Glutamatergic neuron (in vitro differentiated cells): ENCODE results near the gene ACADL. TPM values are rescaled to one million over a fixed set of nuclear protein-coding genes. Genes with fewer than 3 reads are reported as not detected.

ENCODE experiments used
- DNase-seq: peaks from one replicate; pipeline ENCODE4 v3.0.0; 2022
- H3K27ac Mint-ChIP-seq: one replicate; pipeline ENCODE4 v1.8.0; 2020; ENCODE audit warnings: mild to moderate bottlenecking, mixed read lengths, inconsistent platforms; ENCODE audit not compliant: unreplicated experiment
- H3K27me3 Mint-ChIP-seq: one replicate; pipeline ENCODE4 v1.8.0; 2020; ENCODE audit warnings: mild to moderate bottlenecking, moderate library complexity, mixed read lengths, inconsistent platforms; ENCODE audit not compliant: unreplicated experiment
- H3K36me3 Mint-ChIP-seq: one replicate; pipeline ENCODE4 v1.8.0; 2020; ENCODE audit warnings: mild to moderate bottlenecking, mixed read lengths, inconsistent platforms; ENCODE audit not compliant: unreplicated experiment
- H3K4me1 Mint-ChIP-seq: one replicate; pipeline ENCODE4 v1.8.0; 2020; ENCODE audit warnings: mild to moderate bottlenecking, low read depth, mixed read lengths, inconsistent platforms; ENCODE audit not compliant: unreplicated experiment
- H3K4me3 Mint-ChIP-seq: one replicate; pipeline ENCODE4 v1.8.0; 2020; ENCODE audit warnings: mild to moderate bottlenecking, mixed read lengths, inconsistent platforms; ENCODE audit not compliant: unreplicated experiment
- H3K9me3 Mint-ChIP-seq: one replicate; pipeline ENCODE4 v1.8.0; 2020; ENCODE audit warnings: mild to moderate bottlenecking, moderate library complexity, mixed read lengths, inconsistent platforms; ENCODE audit not compliant: unreplicated experiment
- total RNA-seq: library from RNA; stranded (reverse); fragmentation: NEBNext Ultra II Directional; extraction: Animal tissue kit (Norgen Biotek cat#: 25700); gene quantifications from one replicate; pipeline ENCODE4 v1.2.1, GENCODE V29; 2021; ENCODE audit not compliant: unreplicated experiment
- TF ChIP-seq, protein P1 (sequence below): fragments of 200-600 bp; sonication (generic); IDR thresholded peaks from one replicate; pipeline ENCODE4 v1.5.0; 2021; ENCODE audit not compliant: partially characterized antibody, unreplicated experiment

ACADL gene
- total RNA-seq, 1 donor from 2014 or later, result not detected

DNA sequence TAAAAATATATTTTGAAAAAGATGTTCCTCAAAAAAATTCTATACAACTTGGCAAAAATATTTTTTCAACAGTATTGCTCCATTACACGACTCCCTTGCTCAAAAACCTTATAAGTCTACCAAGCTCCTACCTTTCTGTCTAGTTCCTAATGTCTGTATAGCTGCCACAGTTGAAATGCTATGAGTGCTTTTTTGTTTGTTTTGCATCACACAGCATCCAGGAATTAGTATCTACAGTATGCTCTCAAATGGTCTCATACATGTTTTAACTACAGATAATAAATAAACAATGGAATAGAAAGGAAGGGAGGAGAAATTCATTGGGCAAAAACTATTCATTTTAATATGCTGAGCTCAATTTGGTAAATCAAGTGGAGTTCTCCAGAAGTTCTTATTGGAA, 17.3 kb downstream of the ACADL start:
- no peak for DNase-seq
- H3K9me3 Mint-ChIP-seq, result no peaks in the 10 kb centered on the region
- no peak overlapping the region for H3K27ac Mint-ChIP-seq
- no peaks in the 10 kb centered on the region for H3K4me1 Mint-ChIP-seq
- no peaks in the 10 kb centered on the region for H3K27me3 Mint-ChIP-seq
- TF ChIP-seq, protein P1, sequence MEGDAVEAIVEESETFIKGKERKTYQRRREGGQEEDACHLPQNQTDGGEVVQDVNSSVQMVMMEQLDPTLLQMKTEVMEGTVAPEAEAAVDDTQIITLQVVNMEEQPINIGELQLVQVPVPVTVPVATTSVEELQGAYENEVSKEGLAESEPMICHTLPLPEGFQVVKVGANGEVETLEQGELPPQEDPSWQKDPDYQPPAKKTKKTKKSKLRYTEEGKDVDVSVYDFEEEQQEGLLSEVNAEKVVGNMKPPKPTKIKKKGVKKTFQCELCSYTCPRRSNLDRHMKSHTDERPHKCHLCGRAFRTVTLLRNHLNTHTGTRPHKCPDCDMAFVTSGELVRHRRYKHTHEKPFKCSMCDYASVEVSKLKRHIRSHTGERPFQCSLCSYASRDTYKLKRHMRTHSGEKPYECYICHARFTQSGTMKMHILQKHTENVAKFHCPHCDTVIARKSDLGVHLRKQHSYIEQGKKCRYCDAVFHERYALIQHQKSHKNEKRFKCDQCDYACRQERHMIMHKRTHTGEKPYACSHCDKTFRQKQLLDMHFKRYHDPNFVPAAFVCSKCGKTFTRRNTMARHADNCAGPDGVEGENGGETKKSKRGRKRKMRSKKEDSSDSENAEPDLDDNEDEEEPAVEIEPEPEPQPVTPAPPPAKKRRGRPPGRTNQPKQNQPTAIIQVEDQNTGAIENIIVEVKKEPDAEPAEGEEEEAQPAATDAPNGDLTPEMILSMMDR, result no peak
- H3K4me3 Mint-ChIP-seq, result no peak overlapping the region
- H3K36me3 Mint-ChIP-seq, result no peaks in the 10 kb centered on the region

DNA sequence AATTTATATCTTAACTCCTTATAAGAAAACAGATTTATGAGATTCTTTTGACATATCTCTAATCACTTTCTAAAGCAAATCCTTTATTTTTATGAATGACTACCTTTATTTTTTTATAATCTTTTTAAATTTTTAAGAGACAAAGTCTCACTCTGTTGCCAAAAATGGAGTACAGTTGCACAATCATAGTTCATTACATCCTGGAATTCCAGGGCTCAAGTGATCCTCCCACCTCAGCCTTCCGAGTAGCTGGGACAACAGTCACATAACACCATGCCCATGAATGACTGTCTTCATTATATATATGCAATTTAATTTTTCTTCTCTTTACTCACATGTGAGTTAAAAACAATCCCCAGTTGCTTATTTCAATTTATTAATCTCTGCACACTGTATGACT, 21.7 kb downstream of the ACADL start:
- H3K27me3 Mint-ChIP-seq, result no peaks in the 10 kb centered on the region
- H3K36me3 Mint-ChIP-seq, result no peaks in the 10 kb centered on the region
- no peak overlapping the region for H3K4me3 Mint-ChIP-seq
- DNase-seq, result no peak
- H3K9me3 Mint-ChIP-seq, result no peaks in the 10 kb centered on the region
- no peak overlapping the region for H3K27ac Mint-ChIP-seq
- TF ChIP-seq, protein P1, result no peak
- H3K4me1 Mint-ChIP-seq, result no peaks in the 10 kb centered on the region

DNA sequence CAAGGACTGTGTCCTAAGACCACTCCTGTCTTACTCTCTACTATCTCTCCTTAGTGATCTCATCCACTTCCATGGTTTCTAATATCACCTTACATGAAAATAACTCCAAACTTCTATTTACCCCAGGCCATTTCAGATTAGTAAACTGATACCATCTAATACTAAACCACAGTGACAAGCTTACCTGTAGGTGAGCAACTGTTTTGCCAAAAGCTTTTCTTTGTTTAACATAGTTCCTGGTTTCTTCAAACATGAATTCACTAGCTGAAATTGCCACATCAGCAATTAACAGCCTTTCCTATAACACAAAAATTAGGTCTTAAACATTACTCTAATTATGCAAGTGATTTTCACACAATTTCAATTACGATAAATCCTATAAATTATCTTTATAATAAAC, 22.1 kb downstream of the ACADL start:
- Mint-ChIP-seq H3K27me3 (no peaks in the 10 kb centered on the region), H3K4me1 (no peaks in the 10 kb centered on the region), H3K4me3 (no peak overlapping the region), H3K36me3 (no peaks in the 10 kb centered on the region), H3K27ac (no peak overlapping the region), H3K9me3 (no peaks in the 10 kb centered on the region)
- TF ChIP-seq, protein P1, result no peak
- DNase-seq, result no peak

DNA sequence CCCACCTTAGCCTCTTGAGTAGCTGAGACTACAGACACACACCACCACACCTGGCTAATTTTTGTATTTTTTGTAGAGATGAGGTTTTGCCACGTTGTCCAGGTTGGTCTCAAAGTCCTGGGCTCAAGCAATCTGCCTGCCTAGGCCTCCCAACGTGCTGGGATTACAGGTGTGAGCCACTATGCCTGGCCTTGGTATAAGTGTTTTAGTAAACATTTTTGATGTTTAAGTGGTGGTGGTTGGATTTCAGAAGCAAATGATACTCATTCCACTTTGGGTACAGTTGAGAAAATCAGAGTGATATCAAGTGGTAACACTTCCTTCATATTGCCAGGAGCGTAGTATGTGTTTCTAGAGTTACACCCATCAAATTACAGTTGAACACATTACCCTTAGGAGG, 25.4 kb downstream of the ACADL start:
- H3K36me3 Mint-ChIP-seq, result no peaks in the 10 kb centered on the region
- no peak for DNase-seq
- H3K27ac Mint-ChIP-seq, result no peak overlapping the region
- TF ChIP-seq, protein P1, result no peak
- no peak overlapping the region for H3K4me3 Mint-ChIP-seq
- H3K4me1 Mint-ChIP-seq, result no peaks in the 10 kb centered on the region
- no peaks in the 10 kb centered on the region for H3K9me3 Mint-ChIP-seq
- no peaks in the 10 kb centered on the region for H3K27me3 Mint-ChIP-seq

DNA sequence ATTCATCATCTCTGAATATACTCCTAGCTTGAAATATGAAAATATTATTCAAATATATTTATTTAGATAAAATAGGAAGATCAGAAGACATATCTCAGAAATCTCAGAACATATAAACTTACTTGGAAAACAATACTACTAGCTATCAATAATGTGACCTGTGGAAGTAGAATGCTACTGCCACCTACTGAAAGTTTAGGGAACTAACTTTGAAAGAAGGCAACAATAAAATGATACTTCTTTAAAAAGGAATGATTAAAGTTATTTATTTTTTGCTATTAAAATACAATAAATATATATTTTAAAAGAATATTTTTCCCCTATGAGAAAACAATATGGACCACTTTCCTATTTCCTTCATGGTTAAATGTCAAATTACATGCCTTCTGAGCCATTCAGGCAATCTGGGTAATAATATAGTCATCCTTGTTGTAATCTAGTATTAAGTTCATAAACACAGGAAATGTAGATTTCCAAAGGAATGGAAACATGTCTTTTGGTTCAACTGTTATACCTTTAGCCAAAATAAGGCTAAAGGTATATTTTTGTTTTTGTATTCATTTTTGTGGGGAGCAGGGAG, 26.0 kb downstream of the ACADL start:
- Mint-ChIP-seq H3K36me3 (no peaks in the 10 kb centered on the region), H3K4me1 (no peaks in the 10 kb centered on the region), H3K9me3 (no peaks in the 10 kb centered on the region), H3K27ac (no peak overlapping the region), H3K4me3 (no peak overlapping the region), H3K27me3 (no peaks in the 10 kb centered on the region)
- no peak for DNase-seq
- TF ChIP-seq, protein P1, result peak; percentile 82
